Measurements from ENCODE around the gene MYO3B. TPM values are rescaled to one million over a fixed set of nuclear protein-coding genes. Genes with fewer than 3 reads are reported as not detected.

MYO3B gene
- polyA plus RNA-seq, 1 experiment: 0.10 TPM

DNA sequence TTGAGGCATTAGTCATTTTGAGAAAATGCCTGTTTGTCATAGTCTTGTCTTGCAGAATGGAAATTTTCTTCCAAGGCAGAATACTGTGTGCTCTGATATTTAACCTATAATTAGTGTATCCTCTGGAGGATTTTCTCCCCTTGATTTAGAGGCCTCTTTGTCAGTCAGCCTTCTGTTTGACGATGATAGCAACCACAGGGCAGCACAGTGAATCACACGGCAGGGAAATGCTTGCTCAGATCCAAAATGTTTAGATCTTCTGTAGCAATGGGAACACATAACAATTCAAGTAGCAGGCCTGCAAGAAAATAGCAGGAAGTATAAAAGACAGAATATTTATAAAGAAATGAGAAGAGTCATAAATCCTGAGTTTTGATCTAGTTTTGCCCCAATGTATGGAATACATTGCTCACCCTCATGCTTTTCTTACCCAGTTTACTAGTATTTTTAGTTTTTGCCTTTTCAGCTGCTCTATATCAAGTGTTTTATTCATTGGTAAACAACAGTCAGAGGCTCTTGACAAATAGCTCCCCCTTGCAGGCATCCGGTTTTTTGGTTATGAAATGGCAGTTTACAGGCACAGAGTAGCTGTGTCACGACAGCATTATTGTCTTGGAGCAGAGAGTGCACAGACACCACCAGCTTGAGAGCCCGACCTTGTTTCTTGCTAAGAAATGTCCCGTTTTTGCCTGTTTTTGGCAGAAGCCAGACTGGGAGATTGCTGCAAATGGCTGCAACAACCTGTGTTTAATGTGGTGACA lies 185.1 kb downstream of the MYO3B start:
- ChIA-PET CTCF (interaction anchor here (2.0 to 2.4 kb wide), 2 partner anchors 14 to 46 kb away, joined by 7 to 9 read pairs; no protein-coding TSS in a partner anchor), POLR2A (no interaction called here)

GRCh38 chr2:170365003-170365402 lies 187.1 kb downstream of the MYO3B start:
- CTCF ChIA-PET: interaction anchor here (0.6 to 2.2 kb wide), 6 partner anchors 27 to 508 kb away, joined by 3 to 8 read pairs (median 4); partner anchors contain the start of gene GAD1
- no peak for DNase-seq (ENCODE audit: low read depth, low spot score)
- TF ChIP-seq, protein P1, sequence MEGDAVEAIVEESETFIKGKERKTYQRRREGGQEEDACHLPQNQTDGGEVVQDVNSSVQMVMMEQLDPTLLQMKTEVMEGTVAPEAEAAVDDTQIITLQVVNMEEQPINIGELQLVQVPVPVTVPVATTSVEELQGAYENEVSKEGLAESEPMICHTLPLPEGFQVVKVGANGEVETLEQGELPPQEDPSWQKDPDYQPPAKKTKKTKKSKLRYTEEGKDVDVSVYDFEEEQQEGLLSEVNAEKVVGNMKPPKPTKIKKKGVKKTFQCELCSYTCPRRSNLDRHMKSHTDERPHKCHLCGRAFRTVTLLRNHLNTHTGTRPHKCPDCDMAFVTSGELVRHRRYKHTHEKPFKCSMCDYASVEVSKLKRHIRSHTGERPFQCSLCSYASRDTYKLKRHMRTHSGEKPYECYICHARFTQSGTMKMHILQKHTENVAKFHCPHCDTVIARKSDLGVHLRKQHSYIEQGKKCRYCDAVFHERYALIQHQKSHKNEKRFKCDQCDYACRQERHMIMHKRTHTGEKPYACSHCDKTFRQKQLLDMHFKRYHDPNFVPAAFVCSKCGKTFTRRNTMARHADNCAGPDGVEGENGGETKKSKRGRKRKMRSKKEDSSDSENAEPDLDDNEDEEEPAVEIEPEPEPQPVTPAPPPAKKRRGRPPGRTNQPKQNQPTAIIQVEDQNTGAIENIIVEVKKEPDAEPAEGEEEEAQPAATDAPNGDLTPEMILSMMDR (IDR thresholded peaks at IDR 0.05; ENCODE audit: low read depth, low read length): no peak
- Histone ChIP-seq H3K9me3 (ENCODE audit: control insufficient read depth, insufficient read depth, low read length) (no peaks in the 10 kb centered on the region), H3K4me3 (ENCODE audit: low read depth, low read length) (no peak overlapping the region), H3K27me3 (ENCODE audit: control insufficient read depth, insufficient read depth, low read length) (peaks cover 14% of the 10 kb centered on the region), H3K27ac (ENCODE audit: low read depth, low read length) (no peak overlapping the region)
- POLR2A ChIA-PET: no interaction called here

More for the DNA sequence above, 185.1 kb downstream of the MYO3B start:
- H3K27ac ChIP-seq (ENCODE audit: low read depth, low read length): no peak overlapping the region
- H3K9me3 ChIP-seq (ENCODE audit: control insufficient read depth, insufficient read depth, low read length): no peaks in the 10 kb centered on the region
- TF ChIP-seq, protein P1 (IDR thresholded peaks at IDR 0.05; ENCODE audit: low read depth, low read length): no peak
- no peak for DNase-seq (ENCODE audit: low read depth, low spot score)
- H3K4me3 ChIP-seq (ENCODE audit: low read depth, low read length): no peak overlapping the region
- peaks cover 14% of the 10 kb centered on the region for H3K27me3 ChIP-seq (ENCODE audit: control insufficient read depth, insufficient read depth, low read length)

DNA sequence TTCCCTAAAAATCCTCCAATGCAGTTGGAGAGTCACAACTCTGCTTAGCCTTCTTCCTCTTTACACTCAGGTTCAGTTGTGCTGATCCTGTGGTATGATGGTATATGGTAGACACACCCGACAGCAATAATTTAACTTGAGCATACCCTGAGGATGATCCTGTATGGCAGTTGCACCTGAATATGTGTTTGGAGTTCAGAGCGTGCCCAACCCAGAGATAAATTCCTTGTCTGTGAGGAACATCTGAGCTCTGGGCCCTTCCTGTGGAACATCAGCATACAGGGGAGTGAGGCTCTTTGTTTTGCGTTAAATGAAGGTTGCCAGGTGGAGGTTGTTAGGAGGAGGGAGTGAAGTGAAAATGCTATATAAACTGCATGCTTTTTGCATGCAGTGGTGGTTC lies 187.7 kb downstream of the MYO3B start:
- Histone ChIP-seq H3K9me3 (ENCODE audit: control insufficient read depth, insufficient read depth, low read length) (no peaks in the 10 kb centered on the region), H3K27ac (ENCODE audit: low read depth, low read length) (no peak overlapping the region), H3K27me3 (ENCODE audit: control insufficient read depth, insufficient read depth, low read length) (peaks cover 14% of the 10 kb centered on the region), H3K4me3 (ENCODE audit: low read depth, low read length) (no peak overlapping the region)
- ChIA-PET CTCF (interaction anchor here (0.6 to 2.2 kb wide), 4 partner anchors 14 to 508 kb away, joined by 3 to 8 read pairs (median 6); no protein-coding TSS in a partner anchor), POLR2A (no interaction called here)
- no peak for DNase-seq (ENCODE audit: low read depth, low spot score)
- TF ChIP-seq, protein P1 (IDR thresholded peaks at IDR 0.05; ENCODE audit: low read depth, low read length): no peak

- ChIA-PET POLR2A (no interaction called here), CTCF (interaction anchor here (2.2 to 3.5 kb wide), 2 partner anchors 40 to 444 kb away, joined by 16 to 33 read pairs; no protein-coding TSS in a partner anchor)
- Histone ChIP-seq H3K9me3 (ENCODE audit: control insufficient read depth, insufficient read depth, low read length) (no peaks in the 10 kb centered on the region), H3K27ac (ENCODE audit: low read depth, low read length) (no peak overlapping the region), H3K4me3 (ENCODE audit: low read depth, low read length) (no peak overlapping the region), H3K27me3 (ENCODE audit: control insufficient read depth, insufficient read depth, low read length) (peaks cover 13% of the 10 kb centered on the region)
- TF ChIP-seq, protein P1 (IDR thresholded peaks at IDR 0.05; ENCODE audit: low read depth, low read length): no peak
- DNase-seq (ENCODE audit: low read depth, low spot score): no peak
Observed at GRCh38 chr2:170368370-170368769, 190.4 kb downstream of the MYO3B start.

DNA sequence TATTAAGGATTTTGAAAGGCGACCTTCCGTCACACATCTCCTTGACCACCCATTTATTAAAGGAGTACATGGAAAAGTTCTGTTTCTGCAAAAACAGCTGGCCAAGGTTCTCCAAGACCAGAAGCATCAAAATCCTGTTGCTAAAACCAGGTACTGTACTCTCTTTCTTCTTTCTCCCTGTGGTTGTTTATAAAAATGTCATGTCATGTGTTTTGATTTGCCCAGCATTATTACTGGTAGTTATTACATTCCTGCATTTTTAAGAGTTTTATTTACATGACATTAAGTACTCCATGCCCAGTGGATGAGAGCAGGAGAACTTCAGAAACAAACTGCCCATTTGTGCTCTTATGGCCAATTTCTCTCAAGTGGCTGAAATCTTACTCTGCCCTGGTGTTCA lies 191.3 kb downstream of the MYO3B start:
- Histone ChIP-seq H3K27ac (ENCODE audit: low read depth, low read length) (no peak overlapping the region), H3K4me3 (ENCODE audit: low read depth, low read length) (no peak overlapping the region), H3K27me3 (ENCODE audit: control insufficient read depth, insufficient read depth, low read length) (peaks cover 8% of the 10 kb centered on the region), H3K9me3 (ENCODE audit: control insufficient read depth, insufficient read depth, low read length) (no peaks in the 10 kb centered on the region)
- TF ChIP-seq, protein P1 (IDR thresholded peaks at IDR 0.05; ENCODE audit: low read depth, low read length): no peak
- DNase-seq (ENCODE audit: low read depth, low spot score): no peak
- ChIA-PET CTCF (interaction anchor here (0.7 to 3.5 kb wide), 10 partner anchors 10 to 504 kb away, joined by 3 to 33 read pairs (median 8); partner anchors contain the start of gene GAD1), POLR2A (interaction anchor here (0.6 to 0.7 kb wide), 2 partner anchors 405 to 407 kb away, joined by 4 to 6 read pairs; no protein-coding TSS in a partner anchor)
